ENCODE data around the gene EPHB4.

The EPHB4 gene

DNA sequence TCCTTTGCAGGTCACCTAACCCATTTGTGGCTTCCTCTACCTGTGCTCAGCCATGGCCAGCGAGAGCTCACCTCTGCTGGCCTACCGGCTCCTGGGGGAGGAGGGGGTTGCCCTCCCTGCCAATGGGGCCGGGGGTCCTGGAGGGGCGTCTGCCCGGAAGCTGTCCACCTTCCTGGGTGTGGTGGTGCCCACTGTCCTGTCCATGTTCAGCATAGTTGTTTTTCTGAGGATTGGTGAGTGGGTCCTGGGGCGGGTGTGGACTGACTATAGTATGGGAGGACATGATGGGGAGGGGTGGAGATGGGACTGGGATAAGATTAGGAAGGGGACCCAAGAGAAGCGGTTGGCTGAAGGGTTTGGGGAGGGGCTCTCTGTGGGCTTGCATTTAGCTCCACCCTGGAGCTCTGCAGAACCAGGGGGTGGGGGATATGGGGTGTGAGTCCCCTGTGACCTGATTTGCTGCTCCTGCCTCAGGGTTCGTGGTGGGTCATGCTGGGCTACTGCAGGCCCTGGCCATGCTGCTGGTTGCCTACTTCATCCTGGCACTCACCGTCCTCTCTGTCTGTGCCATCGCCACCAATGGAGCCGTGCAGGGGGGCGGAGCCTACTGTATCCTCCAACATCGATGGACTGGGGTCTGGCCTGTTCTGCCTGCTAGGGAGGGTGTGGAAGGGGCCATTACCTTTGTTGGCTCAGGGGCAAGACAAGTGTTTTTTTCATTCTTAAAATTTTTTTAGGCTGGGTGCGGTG, 27.0 kb upstream of the EPHB4 start:
- DNase-seq = no peak

DNA sequence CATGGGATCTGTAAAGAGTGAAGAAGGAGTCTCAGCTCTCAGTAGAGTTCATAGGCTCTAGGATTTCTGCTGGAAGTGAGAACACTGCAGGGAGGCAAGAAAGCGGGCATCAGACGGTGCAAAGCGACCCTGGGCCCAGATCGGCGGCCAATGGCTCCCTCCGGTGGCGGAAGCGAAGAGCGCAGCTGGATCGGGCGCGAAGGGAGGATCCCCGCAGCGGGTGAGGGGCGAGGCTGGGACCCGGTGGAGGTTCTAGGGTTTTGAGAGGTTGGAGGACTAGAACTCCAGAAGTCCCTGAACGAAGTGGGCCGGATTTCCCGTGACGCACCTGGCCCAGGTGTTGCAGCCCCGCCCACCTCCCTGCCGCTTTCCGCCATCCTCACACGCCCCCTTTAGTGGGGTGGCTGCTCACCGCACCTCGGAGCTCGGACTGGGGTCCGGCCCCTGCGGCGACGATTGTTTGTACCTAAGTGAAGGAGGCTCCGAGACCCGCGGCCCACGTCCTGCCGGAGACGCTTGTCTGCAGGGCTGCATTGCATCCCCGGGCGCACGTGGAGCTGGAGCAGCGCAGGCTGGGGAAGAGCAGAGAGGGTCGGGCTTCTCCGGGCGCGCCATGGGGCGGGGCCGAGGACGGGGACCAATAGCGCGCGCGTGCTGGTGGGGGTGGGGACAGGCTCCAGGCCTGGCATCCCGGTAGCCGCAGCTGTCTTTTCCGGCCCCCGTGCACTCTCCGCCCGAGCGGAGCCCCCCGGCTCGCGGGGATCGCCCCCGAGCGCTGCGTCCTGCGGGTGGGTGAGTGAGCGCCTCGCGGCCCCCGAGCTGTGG, 24.9 kb upstream of the EPHB4 start, which contains the start of gene SLC12A9:
Gene SLC12A9, plus strand, starts transcription at position 666 of the 825 bp plus-strand sequence. CDS start 1,485 bp downstream, outside the sequence.
- DNase-seq = peak; percentile 73

- DNase-seq = no peak
Measured at GRCh38 chr7:100847360-100847759, 20.0 kb upstream of the EPHB4 start.

DNA sequence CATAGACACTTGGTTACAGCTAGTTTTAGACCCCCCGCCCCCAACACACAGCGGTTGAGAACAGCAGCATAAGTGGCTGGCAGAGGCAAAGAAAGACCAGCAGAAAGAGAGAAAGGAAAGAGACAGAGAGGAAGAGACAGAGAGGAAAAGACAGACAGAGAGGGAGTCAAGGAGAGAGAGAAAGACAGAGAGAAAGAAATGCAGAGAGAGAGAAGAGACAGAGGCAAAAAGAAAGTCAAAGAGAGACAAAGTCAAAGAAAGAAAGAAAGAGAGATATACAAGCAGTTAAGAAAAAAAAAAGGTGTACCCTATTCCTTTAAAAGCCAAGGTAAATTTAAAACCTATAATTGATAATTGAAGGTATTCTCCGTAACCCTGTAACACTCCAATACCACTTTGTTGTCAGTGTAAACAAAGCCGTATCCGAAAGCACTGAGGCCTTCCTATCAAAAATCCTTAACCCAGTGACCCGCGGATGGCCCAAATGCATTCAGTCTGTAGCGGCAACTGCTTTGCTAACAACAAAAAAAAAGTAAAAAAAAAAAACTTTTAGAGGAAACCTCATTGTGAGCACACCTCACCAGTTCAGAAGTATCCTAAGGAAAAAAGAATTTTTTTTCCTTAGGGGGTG, 13.3 kb upstream of the EPHB4 start:
- DNase-seq = no peak

GRCh38 chr7:100839361-100839760, 12.0 kb upstream of the EPHB4 start:
- no peak for DNase-seq

DNA sequence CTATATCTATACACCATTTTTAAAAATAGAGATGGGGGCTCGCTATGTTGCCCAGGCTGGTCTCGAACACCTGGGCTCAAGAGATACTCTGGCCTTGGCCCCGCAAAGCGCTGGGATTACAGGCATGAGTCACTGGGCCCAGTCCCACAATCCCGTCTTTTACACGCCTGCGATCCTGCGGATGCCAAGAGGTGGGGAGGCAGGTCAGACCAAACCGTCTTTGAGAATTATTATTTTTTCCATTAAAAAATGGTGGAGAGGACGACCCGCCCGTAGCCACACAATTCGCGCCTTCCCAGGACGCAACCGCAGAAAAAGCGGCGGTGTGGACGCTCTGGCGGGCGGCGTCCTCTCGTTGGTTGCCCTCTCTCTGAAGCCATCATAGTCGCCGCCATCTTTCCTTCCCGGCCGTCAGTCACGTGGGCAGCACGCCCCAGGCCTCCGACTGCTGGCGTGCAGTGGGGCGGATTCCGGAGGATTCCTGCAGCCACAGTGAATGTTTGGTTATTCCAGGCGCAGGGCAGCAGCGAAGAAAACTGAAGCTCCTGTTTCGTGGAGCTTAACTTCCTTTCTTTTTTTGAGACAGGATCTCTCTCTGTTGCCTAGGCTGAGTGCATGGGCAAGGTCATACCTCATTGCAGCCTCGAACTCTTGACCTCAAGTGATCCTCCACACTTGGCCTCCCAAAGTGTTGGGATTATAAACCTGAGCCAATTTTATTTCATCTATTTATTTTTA, 9.9 kb upstream of the EPHB4 start:
- DNase-seq = peak; percentile 49

GRCh38 chr7:100836812-100837098, 9.4 kb upstream of the EPHB4 start:
- no peak for DNase-seq

GRCh38 chr7:100835903-100836811, 8.8 kb upstream of the EPHB4 start:
- DNase-seq = no peak

DNA sequence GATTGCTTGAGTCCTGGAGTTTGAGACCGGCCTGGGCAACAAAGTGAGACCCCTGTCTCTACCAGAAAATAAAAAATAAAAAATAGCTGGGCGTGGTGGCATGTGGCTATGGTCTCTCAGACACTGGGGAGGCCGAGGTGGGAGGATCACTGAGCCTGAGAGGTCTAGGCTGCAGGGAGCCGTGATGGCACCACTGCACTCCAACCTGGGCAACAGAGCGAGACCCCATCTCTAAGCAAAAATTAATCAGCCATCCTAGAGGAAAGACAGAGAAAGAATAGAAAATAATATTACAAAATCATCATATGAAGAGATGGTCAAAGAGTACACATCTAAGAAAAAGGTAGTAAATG, 4.9 kb upstream of the EPHB4 start:
- DNase-seq = no peak

GRCh38 chr7:100830396-100830795, 3.1 kb upstream of the EPHB4 start:
- no peak for DNase-seq

GRCh38 chr7:100829150-100829716, 1.9 kb upstream of the EPHB4 start:
- no peak for DNase-seq

- no peak for DNase-seq
Measured at GRCh38 chr7:100826514-100827329, 601 bp downstream of the EPHB4 start.

- DNase-seq = no peak
Measured at GRCh38 chr7:100825751-100826513, 1.4 kb downstream of the EPHB4 start.

DNA sequence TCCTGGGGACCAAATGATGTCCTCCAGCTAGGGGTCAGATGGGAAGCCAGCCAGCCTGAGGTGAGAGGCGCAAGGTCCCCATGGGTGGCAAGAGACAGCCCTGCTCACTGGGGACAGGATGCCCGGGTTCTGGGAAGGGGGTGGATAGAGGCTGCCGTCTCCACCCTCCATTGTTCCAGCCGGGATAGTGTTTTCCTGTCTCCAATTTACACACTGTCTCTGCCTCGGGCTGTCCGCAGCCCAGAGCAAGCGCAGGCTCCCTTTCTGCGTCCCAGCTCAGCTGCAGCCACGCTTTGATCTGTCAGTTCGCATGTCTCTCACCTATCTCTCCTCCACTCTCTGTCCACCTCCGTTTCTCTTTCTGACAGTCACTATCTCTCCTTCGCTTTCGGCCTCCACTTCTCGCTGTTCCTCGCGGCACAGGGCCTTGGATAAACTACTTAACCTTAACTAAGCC, 2.1 kb downstream of the EPHB4 start:
- DNase-seq = no peak

- no peak for DNase-seq
Measured at GRCh38 chr7:100824499-100825214, 2.7 kb downstream of the EPHB4 start.

GRCh38 chr7:100823534-100823933, 3.8 kb downstream of the EPHB4 start:
- DNase-seq = no peak

DNA sequence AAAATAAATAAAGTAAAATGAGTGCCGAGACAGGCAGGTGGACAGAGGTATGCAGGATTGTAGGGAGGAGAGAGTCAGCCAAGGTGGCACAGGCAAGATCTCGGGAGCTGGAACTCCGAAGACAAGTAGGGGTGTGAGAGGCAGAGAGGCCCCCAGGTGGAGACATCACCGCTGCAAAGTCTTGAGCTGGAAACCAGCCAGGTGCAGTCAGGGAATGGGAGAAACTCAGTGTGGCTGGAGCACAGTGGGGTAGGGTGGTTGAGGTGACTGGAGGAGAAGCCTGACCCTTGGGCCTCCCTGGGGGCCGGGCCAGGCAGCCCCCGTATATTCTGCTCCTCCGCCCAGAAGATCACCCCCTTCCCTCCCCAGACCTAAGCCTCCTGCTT, 4.2 kb downstream of the EPHB4 start:
- no peak for DNase-seq

- DNase-seq = no peak
Measured at GRCh38 chr7:100822236-100823139, 4.8 kb downstream of the EPHB4 start.

Measured in NCI-H526 treated with DMSO at 0.1 percent for 48 hours (cell line).